ENCODE data around the gene POLG. TPM values are rescaled to one million over a fixed set of nuclear protein-coding genes. Genes with fewer than 3 reads are reported as not detected.

The POLG gene
- total RNA-seq, 1 experiment from 2014 or later = 60.3 TPM

- WGBS (ENCODE audit: extremely low coverage, insufficient read length, low lambda C conversion rate) = no CpG with 5 or more reads among the region's 6 CpGs
- H3K36me3 Mint-ChIP-seq (ENCODE audit: insufficient read depth in 1 of 3, low read depth in 3 of 3) = peaks cover 0 to 3% (median 0%) of the 10 kb centered on the region in 3 experiments; a peak in 2 of 7 replicates
- H3K79me1 ChIP-seq (ENCODE audit: insufficient read depth, low read depth, low read length, poor library complexity, severe bottlenecking) = no peaks in the 10 kb centered on the region
- no peak overlapping the region for H3K4me3 Mint-ChIP-seq
- no peak overlapping the region for H2BK12ac ChIP-seq (ENCODE audit: insufficient read length, low read depth, low read length)
- no peak overlapping the region for H3K56ac ChIP-seq (ENCODE audit: insufficient read length, low read depth, low read length)
- no peak overlapping the region for H4K91ac ChIP-seq (ENCODE audit: insufficient read length, low read depth, low read length)
- H3K14ac ChIP-seq (ENCODE audit: insufficient read depth, low read length) = no peak overlapping the region
- H3K18ac ChIP-seq (ENCODE audit: insufficient read length, low read depth, low read length) = no peak overlapping the region
- peaks cover 0 to 10% of the 10 kb centered on the region in 2 experiments; a peak in 1 of 4 replicates for H3K4me1 Mint-ChIP-seq
- peaks cover 2 to 4% of the 10 kb centered on the region in 2 experiments; a peak in 2 of 5 replicates for H3K9me3 Mint-ChIP-seq
- no peak overlapping the region for H4K8ac ChIP-seq (replicated peaks; ENCODE audit: insufficient read length, low read depth, low read length)
- DNase-seq = no peak
- H4K5ac ChIP-seq (ENCODE audit: insufficient read length, low read depth, low read length) = no peak overlapping the region
- H3T11ph ChIP-seq (ENCODE audit: low read length) = no peak overlapping the region
- no peak overlapping the region for H3K23ac ChIP-seq (ENCODE audit: insufficient read length, low read depth, low read length)
- H2AK5ac ChIP-seq (ENCODE audit: insufficient read length, low read length) = no peak overlapping the region
- H2AFZ ChIP-seq (ENCODE audit: low read length) = no peak overlapping the region
- no peak overlapping the region for H2BK20ac ChIP-seq (ENCODE audit: low read depth, low read length, poor library complexity, severe bottlenecking)
- no peak for TF ChIP-seq CTCF (conservative IDR thresholded peaks at IDR 0.05)
- H3K27me3 Mint-ChIP-seq (ENCODE audit: low read depth) = peaks cover 46% of the 10 kb centered on the region
- H3K9ac ChIP-seq (ENCODE audit: extremely low read depth, insufficient read length, low read length) = no peak overlapping the region
- no peak overlapping the region for H3K4me2 ChIP-seq (ENCODE audit: insufficient read depth, insufficient read length, low read length)
- H3K4ac ChIP-seq (ENCODE audit: low read depth, low read length) = no peak overlapping the region
- no peaks in the 10 kb centered on the region for H3K79me2 ChIP-seq (ENCODE audit: insufficient read depth, low read length)
- peaks cover 12% of the 10 kb centered on the region for H3K23me2 ChIP-seq (ENCODE audit: insufficient read length, low read depth, low read length, poor library complexity, severe bottlenecking)
- no peaks in the 10 kb centered on the region; the same call in 1 of the 2 replicates for H3K27me3 ChIP-seq (ENCODE audit: insufficient read depth, low read length)
- H2BK120ac ChIP-seq (ENCODE audit: low read depth, low read length, poor library complexity, severe bottlenecking) = no peak overlapping the region
- H2BK15ac ChIP-seq (ENCODE audit: low read depth, low read length) = no peak overlapping the region
- H3K27ac Mint-ChIP-seq = no peak overlapping the region
- no peak overlapping the region for H2BK5ac ChIP-seq (ENCODE audit: insufficient read length, low read length)
- no peaks in the 10 kb centered on the region for H3K4me1 ChIP-seq (ENCODE audit: insufficient read depth, low read length)
- no peaks in the 10 kb centered on the region for H3K9me3 ChIP-seq (ENCODE audit: control insufficient read depth, low read depth, low read length)
- H4K20me1 ChIP-seq (ENCODE audit: control insufficient read depth, insufficient read depth, insufficient read length) = no peaks in the 10 kb centered on the region
- H3K27ac ChIP-seq (ENCODE audit: insufficient read length, low read depth, low read length) = no peak overlapping the region
These were observed 3.4 kb upstream of the POLG start for GRCh38 chr15:89338036-89338435.
